H1 (cell line): Measurements from ENCODE around the gene SPDYE1. TPM values are rescaled to one million over a fixed set of nuclear protein-coding genes. Genes with fewer than 3 reads are reported as not detected.
"Not testable (repeated sequence)": the region's sequence is repeated elsewhere in the genome, so short reads cannot be mapped to it uniquely, and the experiment has no call there.

Experiments
- CTCF ChIA-PET: fragments of 300-600 bp; sonication (Branson Sonifier 250); formaldehyde crosslinking; loops from one replicate; lab custom pipeline; 2021; ENCODE audit not compliant: partially characterized antibody; lab: Charles Lee
- POLR2A ChIA-PET: fragments of 300-600 bp; sonication (Branson Sonifier 250); formaldehyde crosslinking; loops from one replicate; lab custom pipeline; 2021; ENCODE audit warnings: inconsistent platforms; ENCODE audit not compliant: partially characterized antibody; lab: Charles Lee
- DNase-seq, 2 experiments: peaks; one replicate each; pipeline versions ENCODE4 v3.0.0 to v3.0.0-alpha.2; 2010 to 2022; ENCODE audit warnings: low spot score in 2 of 2, low read depth in 1 of 2, mixed read lengths in 1 of 2
- FAIRE-seq: peaks from 2 replicates; lab custom pipeline; 2011; peaks lifted over from hg19 to GRCh38; lab: Jason Lieb, UNC
- H2AFZ ChIP-seq: 2 replicates; pipeline ENCODE4 v1.8.1; 2012; ENCODE audit warnings: low read length, inconsistent platforms
- H2AK5ac ChIP-seq: 2 replicates; pipeline ENCODE4 v1.6.1; 2013; ENCODE audit warnings: low read depth, low read length
- H2BK120ac ChIP-seq: replicated peaks from 2 replicates; pipeline ENCODE3; 2013; ENCODE audit warnings: low read depth, low read length, inconsistent platforms
- H2BK12ac ChIP-seq: 2 replicates; pipeline ENCODE4 v1.6.1; 2013; ENCODE audit warnings: low read depth, low read length
- H2BK15ac ChIP-seq: 2 replicates; pipeline ENCODE4 v1.6.1; 2013; ENCODE audit warnings: low read length
- H2BK20ac ChIP-seq: 2 replicates; pipeline ENCODE4 v1.6.1; 2013; ENCODE audit warnings: low read length
- H2BK5ac ChIP-seq: 2 replicates; pipeline ENCODE4 v1.6.1; 2013; ENCODE audit warnings: low read depth, low read length
- H3K14ac ChIP-seq: 2 replicates; pipeline ENCODE4 v1.6.1; 2013; ENCODE audit warnings: inconsistent platforms; ENCODE audit not compliant: insufficient read length
- H3K18ac ChIP-seq: 2 replicates; pipeline ENCODE4 v1.6.1; 2013; ENCODE audit warnings: low read length; ENCODE audit errors: extremely low read depth
- H3K23ac ChIP-seq: 2 replicates; pipeline ENCODE4 v1.6.1; 2013; ENCODE audit warnings: inconsistent platforms; ENCODE audit not compliant: insufficient read length
- H3K23me2 ChIP-seq: 2 replicates; pipeline ENCODE4 v1.6.1; 2013; ENCODE audit warnings: low read depth, low read length
- H3K27ac ChIP-seq: 2 replicates; pipeline ENCODE4 v1.6.1; 2011; ENCODE audit warnings: low read depth, low read length, inconsistent platforms
- H3K27me3 ChIP-seq, 4 experiments: replicated peaks in 1 of 4; 1 replicate in 1 of 4; 2 replicates in 3 of 4; pipeline versions ENCODE4 v1.6.1 to v1.8.1; 2011 to 2013; ENCODE audit warnings: low read length in 3 of 4, mild to moderate bottlenecking in 3 of 4, inconsistent platforms in 2 of 4, mixed read lengths in 2 of 4, moderate library complexity in 1 of 4; ENCODE audit not compliant: control insufficient read depth in 3 of 4, insufficient read depth in 3 of 4; ENCODE audit errors: extremely low read depth in 1 of 4
- H3K36me3 ChIP-seq, 4 experiments: 2 replicates each; pipeline versions ENCODE4 v1.6.1 to v1.8.1; 2011 to 2013; ENCODE audit warnings: mild to moderate bottlenecking in 4 of 4, low read length in 3 of 4, moderate library complexity in 2 of 4, control low read depth in 1 of 4, inconsistent platforms in 1 of 4; ENCODE audit not compliant: insufficient read depth in 4 of 4, control insufficient read depth in 2 of 4
- H3K4ac ChIP-seq: replicated peaks from 2 replicates; pipeline ENCODE3; 2013; ENCODE audit warnings: low read length, low read depth, mixed read lengths, inconsistent platforms; ENCODE audit not compliant: insufficient read length
- H3K4me1 ChIP-seq, 4 experiments: replicated peaks in 1 of 4; 1 replicate in 1 of 4; 2 replicates in 3 of 4; pipeline versions ENCODE4 v1.6.1 to v1.8.1; 2011 to 2013; ENCODE audit warnings: low read length in 3 of 4, inconsistent platforms in 2 of 4, mixed read lengths in 1 of 4; ENCODE audit not compliant: insufficient read depth in 4 of 4, control insufficient read depth in 3 of 4
- H3K4me2 ChIP-seq, 2 experiments: 2 replicates each; pipeline versions ENCODE4 v1.6.1 to v1.8.1; 2011 to 2013; ENCODE audit warnings: low read depth in 2 of 2, low read length in 2 of 2, control low read depth in 1 of 2, inconsistent platforms in 1 of 2, mild to moderate bottlenecking in 1 of 2; ENCODE audit not compliant: insufficient read depth in 1 of 2
- H3K4me3 ChIP-seq, 4 experiments: fragments of 200-600, 300-600 bp in 1 of 4; sonication (generic), shearing (Covaris generic), sonication (Bioruptor Twin) in 1 of 4; 2 replicates each; pipeline versions ENCODE4 v1.5.1 to v1.8.1; 2011 to 2016; ENCODE audit warnings: low read length in 4 of 4, low read depth in 3 of 4, control low read depth in 2 of 4, inconsistent platforms in 2 of 4, mild to moderate bottlenecking in 2 of 4, mixed read lengths in 1 of 4, moderate library complexity in 1 of 4; ENCODE audit not compliant: insufficient read depth in 2 of 4; ENCODE audit errors: extremely low read depth in 1 of 4
- H3K56ac ChIP-seq: replicated peaks from 2 replicates; pipeline ENCODE3; 2013; ENCODE audit warnings: low read depth, mild to moderate bottlenecking, mixed read lengths, low read length, inconsistent platforms; ENCODE audit not compliant: insufficient read length
- H3K79me1 ChIP-seq: 2 replicates; pipeline ENCODE4 v1.6.1; 2013; ENCODE audit warnings: low read depth, low read length, control low read depth
- H3K79me2 ChIP-seq, 2 experiments: 2 replicates each; pipeline versions ENCODE4 v1.6.1 to v1.8.1; 2012 to 2013; ENCODE audit warnings: low read length in 2 of 2, mild to moderate bottlenecking in 2 of 2, inconsistent platforms in 1 of 2; ENCODE audit not compliant: insufficient read depth in 2 of 2, control insufficient read depth in 1 of 2
- H3K9ac ChIP-seq, 4 experiments: replicated peaks in 1 of 4; 1 replicate in 1 of 4; 2 replicates in 3 of 4; pipeline versions ENCODE4 v1.6.1 to v1.8.1; 2011 to 2013; ENCODE audit warnings: low read depth in 3 of 4, low read length in 3 of 4, control low read depth in 2 of 4, mild to moderate bottlenecking in 2 of 4, moderate library complexity in 2 of 4, inconsistent platforms in 1 of 4; ENCODE audit errors: extremely low read depth in 1 of 4
- H3K9me3 ChIP-seq, 2 experiments: 2 replicates each; pipeline versions ENCODE4 v1.6.1 to v1.8.1; 2012 to 2013; ENCODE audit warnings: mild to moderate bottlenecking in 2 of 2, moderate library complexity in 2 of 2, control low read depth in 1 of 2, inconsistent platforms in 1 of 2, low read depth in 1 of 2, low read length in 1 of 2, mixed read lengths in 1 of 2; ENCODE audit not compliant: insufficient read depth in 2 of 2
- H4K20me1 ChIP-seq, 2 experiments: replicated peaks in 1 of 2; 2 replicates each; pipeline versions ENCODE3 to v1.8.1; 2011 to 2013; ENCODE audit warnings: inconsistent platforms in 2 of 2, low read length in 2 of 2, mild to moderate bottlenecking in 1 of 2; ENCODE audit not compliant: insufficient read depth in 2 of 2, control insufficient read depth in 1 of 2
- H4K5ac ChIP-seq: 2 replicates; pipeline ENCODE4 v1.6.1; 2013; ENCODE audit warnings: low read length, low read depth, mixed read lengths, inconsistent platforms; ENCODE audit not compliant: insufficient read length
- H4K8ac ChIP-seq: 2 replicates; pipeline ENCODE4 v1.8.0; 2013; ENCODE audit warnings: mild to moderate bottlenecking, moderate library complexity, low read length, inconsistent platforms; ENCODE audit not compliant: insufficient read depth; ENCODE audit errors: extremely low read depth
- H4K91ac ChIP-seq: replicated peaks from 2 replicates; pipeline ENCODE3; 2013; ENCODE audit warnings: low read length, mixed read lengths, inconsistent platforms; ENCODE audit not compliant: insufficient read length
- WGBS, 2 experiments: shearing (Covaris generic) in 1 of 2; methylation state at CpG; one replicate each; pipeline versions ENCODE4 v1.1.6 to v1.1.7; 2013 to 2015; ENCODE audit warnings: low lambda C conversion rate in 2 of 2, mixed read lengths in 2 of 2, inconsistent platforms in 1 of 2, low coverage in 1 of 2, missing lambda C conversion rate in 1 of 2; ENCODE audit not compliant: insufficient replicate concordance in 2 of 2, insufficient coverage in 1 of 2, insufficient read length in 1 of 2; ENCODE audit errors: extremely low coverage in 1 of 2, missing lambda C conversion rate in 1 of 2; 5-methylcytosine and 5-hydroxymethylcytosine counted together
- polyA plus RNA-seq, 7 experiments: library from polyadenylated mRNA; depleted of rRNA in 3 of 7; stranded (reverse) in 5 of 7; unstranded in 2 of 7; fragments of >200 nt in 5 of 7; fragments of 200-250 nt in 2 of 7; gene quantifications; 1 replicate in 5 of 7; 2 replicates in 1 of 7; 4 replicates in 1 of 7; pipeline versions ENCODE4 v1.2.1 to v1.2.3, GENCODE V29; 2011 to 2013; ENCODE audit warnings: missing spikeins in 2 of 7, mixed read lengths in 2 of 7
- total RNA-seq: library from RNA; stranded (reverse); fragmentation: NEBNext Ultra II Directional; extraction: Animal tissue kit (Norgen Biotek cat#: 25700); gene quantifications from 2 replicates; pipeline ENCODE4 v1.2.1, GENCODE V29; 2021

SPDYE1 gene
- total and polyA plus RNA-seq, 2 of the 8 experiments (the other 6 are each of a cell fraction or from before 2014, with no cell fraction given) = not detected

GRCh38 chr7:44019825-44020224 lies 22.1 kb downstream of the SPDYE1 start:
- not testable (repeated sequence) for H3K23ac ChIP-seq, H4K8ac ChIP-seq, H3K27ac ChIP-seq, H2BK15ac ChIP-seq, H3K4me1 ChIP-seq, H2BK120ac ChIP-seq, H3K4me3 ChIP-seq, H3K79me1 ChIP-seq, H3K18ac ChIP-seq, H3K9ac ChIP-seq, H2AK5ac ChIP-seq, H3K4me2 ChIP-seq, H3K4ac ChIP-seq, H3K36me3 ChIP-seq, DNase-seq, H4K91ac ChIP-seq, H4K5ac ChIP-seq, H4K20me1 ChIP-seq, H3K56ac ChIP-seq, H3K27me3 ChIP-seq, H2BK20ac ChIP-seq, H2BK5ac ChIP-seq, H3K14ac ChIP-seq, FAIRE-seq, H3K23me2 ChIP-seq, H3K79me2 ChIP-seq, H3K9me3 ChIP-seq, H2BK12ac ChIP-seq, H2AFZ ChIP-seq
- CTCF ChIA-PET = interaction anchor here (0.7 to 1.8 kb wide), 5 partner anchors 24 to 103 kb away, joined by 3 to 9 read pairs (median 5); partner anchors contain the start of gene DBNL
- POLR2A ChIA-PET = interaction anchor here (0.6 kb wide), 1 partner anchor 119 kb away, joined by 3 read pairs; no protein-coding TSS in a partner anchor
- 82% methylated on average over 5 of the region's 6 CpGs; no CpG with 5 or more reads in 1 of the 2 experiments for WGBS, 2 experiments

GRCh38 chr7:44022069-44022468 lies 24.4 kb downstream of the SPDYE1 start:
- FAIRE-seq, H3K18ac ChIP-seq, H4K20me1 ChIP-seq, POLR2A ChIA-PET, H3K23me2 ChIP-seq, H2BK20ac ChIP-seq, H3K4me2 ChIP-seq, H3K56ac ChIP-seq, H2BK15ac ChIP-seq, H3K27me3 ChIP-seq, H2AK5ac ChIP-seq, H3K79me2 ChIP-seq, H2AFZ ChIP-seq, H3K79me1 ChIP-seq, H3K4ac ChIP-seq, H3K23ac ChIP-seq, H3K14ac ChIP-seq, H4K8ac ChIP-seq, H3K36me3 ChIP-seq, H3K9me3 ChIP-seq, CTCF ChIA-PET, H2BK12ac ChIP-seq, H3K4me3 ChIP-seq, DNase-seq, H4K91ac ChIP-seq, H4K5ac ChIP-seq, H3K27ac ChIP-seq, H2BK5ac ChIP-seq, H3K9ac ChIP-seq, H3K4me1 ChIP-seq, H2BK120ac ChIP-seq: not testable (repeated sequence)
- 84% methylated on average over 7 of the region's 7 CpGs; no CpG with 5 or more reads in 1 of the 2 experiments for WGBS, 2 experiments
